Measurements from ENCODE around the gene FUOM. TPM values are rescaled to one million over a fixed set of nuclear protein-coding genes. Genes with fewer than 3 reads are reported as not detected.

Gene FUOM
- total and polyA plus RNA-seq, 2 of the 4 experiments (the other 2 are of a cell fraction), result 26.3 to 52.8 TPM

- Histone ChIP-seq H3K14ac (replicated peaks; ENCODE audit: low read depth, low read length) (no peak overlapping the region), H3K4me1 (ENCODE audit: control insufficient read depth, insufficient read depth, low read length) (no peaks in the 10 kb centered on the region), H2BK15ac (ENCODE audit: low read depth, low read length) (no peak overlapping the region), H2BK20ac (ENCODE audit: low read depth, low read length) (no peak overlapping the region), H3K27me3 (ENCODE audit: control insufficient read depth, insufficient read depth, low read length) (no peaks in the 10 kb centered on the region), H4K20me1 (ENCODE audit: insufficient read depth, low read length) (no peaks in the 10 kb centered on the region), H3K9me3 (ENCODE audit: control insufficient read depth, insufficient read depth, low read length) (no peaks in the 10 kb centered on the region), H4K91ac (ENCODE audit: insufficient read depth, low read depth, low read length) (no peak overlapping the region), H3K4ac (ENCODE audit: low read depth, low read length) (no peak overlapping the region), H3K9me1 (ENCODE audit: insufficient read depth, low read length) (no peaks in the 10 kb centered on the region; the same call in 1 of the 2 replicates), H3K9ac (ENCODE audit: low read depth, low read length) (no peak overlapping the region), H2BK5ac (ENCODE audit: low read depth, low read length, poor library complexity, severe bottlenecking) (no peak overlapping the region), H2AFZ (replicated peaks; ENCODE audit: low read length, poor library complexity) (no peak overlapping the region), H3K23ac (ENCODE audit: low read depth, low read length) (no peak overlapping the region), H2AK5ac (ENCODE audit: low read depth, low read length) (no peak overlapping the region), H3K4me2 (ENCODE audit: low read depth, low read length) (no peak overlapping the region), H3K4me3 (ENCODE audit: insufficient read depth, low read depth, low read length) (no peak overlapping the region), H2BK120ac (ENCODE audit: low read depth, low read length) (no peak overlapping the region), H3K79me1 (ENCODE audit: low read depth in 1 of 2, low read length in 2 of 2) (0 out of 4 replicates have a peak, but pooled peaks cover 0 to under 1% of the 10 kb centered on the region in 2 experiments), H2AK9ac (replicated peaks; ENCODE audit: low read depth, low read length, poor library complexity) (no peak overlapping the region), H4K8ac (ENCODE audit: low read depth in 2 of 2, low read length in 2 of 2) (no peak overlapping the region), H3K27ac (ENCODE audit: insufficient read depth, low read length) (no peak overlapping the region), H3K56ac (ENCODE audit: extremely low read depth, insufficient read depth, low read length) (no peak overlapping the region), H4K5ac (ENCODE audit: low read depth, low read length) (no peak overlapping the region), H3K36me3 (ENCODE audit: control insufficient read depth, insufficient read depth, low read length) (peaks cover 62% of the 10 kb centered on the region), H3K18ac (ENCODE audit: low read depth, low read length) (no peak overlapping the region)
- BruUV-seq (replicated peaks), result no TSS peak
- ChIA-PET CTCF (no interaction called here), POLR2A (ENCODE audit: unreplicated experiment) (no interaction called here)
- in situ Hi-C loops (cut with MboI; ENCODE audit: low sequenced_read_pairs), result no loop called here
- DNase-seq (no peak), ATAC-seq (ENCODE audit: low read depth) (no peak)
- 93% methylated on average over 11 of the region's 17 CpGs; no CpG with 5 or more reads in 1 of the 2 experiments for WGBS, 2 experiments (ENCODE audit: extremely low coverage in 2 of 2, insufficient read length in 1 of 2)
- intact Hi-C loops (cut with micrococcal nuclease), result no loop called here
- dilution Hi-C loops (cut with HindIII; ENCODE audit: low sequenced_read_pairs, unreplicated experiment), result no loop called here
- TF ChIP-seq RAD21 (IDR thresholded peaks at IDR 0.05; ENCODE audit: low read length) (no peak), USF2 (IDR thresholded peaks at IDR 0.05; ENCODE audit: low read depth, low read length) (no peak), CHD1 (IDR thresholded peaks at IDR 0.05; ENCODE audit: low read depth, low read length) (no peak), FOS (IDR thresholded peaks at IDR 0.05; ENCODE audit: low read depth, low read length) (no peak), ELK1 (IDR thresholded peaks at IDR 0.05; ENCODE audit: borderline replicate concordance, low read depth, low read length) (no peak), RFX5 (IDR thresholded peaks at IDR 0.05; ENCODE audit: low read depth, low read length) (no peak), MAFK (IDR thresholded peaks at IDR 0.05; ENCODE audit: low read depth, low read length) (no peak), MAZ (IDR thresholded peaks at IDR 0.05; ENCODE audit: borderline replicate concordance, low read depth, low read length) (no peak), RCOR1 (IDR thresholded peaks at IDR 0.05; ENCODE audit: insufficient replicate concordance, low read length) (no peak), CTCF (conservative IDR thresholded peaks at IDR 0.05; ENCODE audit: low read depth, low read length) (no peak), CEBPB (IDR thresholded peaks at IDR 0.05; ENCODE audit: low read depth, low read length) (no peak), SMC3 (IDR thresholded peaks at IDR 0.05; ENCODE audit: low read depth, low read length) (no peak), MXI1 (IDR thresholded peaks at IDR 0.05; ENCODE audit: borderline replicate concordance, low read depth, low read length) (no peak)
Observed at GRCh38 chr10:133366130-133366478, 8.3 kb upstream of the FUOM start.
